NCI-H510A (cell line): ENCODE results near the gene USP28.

Experiments used
- DNase-seq: peaks from one replicate; lab custom pipeline; 2025; lab: John Stamatoyannopoulos, UW

The USP28 gene

DNA sequence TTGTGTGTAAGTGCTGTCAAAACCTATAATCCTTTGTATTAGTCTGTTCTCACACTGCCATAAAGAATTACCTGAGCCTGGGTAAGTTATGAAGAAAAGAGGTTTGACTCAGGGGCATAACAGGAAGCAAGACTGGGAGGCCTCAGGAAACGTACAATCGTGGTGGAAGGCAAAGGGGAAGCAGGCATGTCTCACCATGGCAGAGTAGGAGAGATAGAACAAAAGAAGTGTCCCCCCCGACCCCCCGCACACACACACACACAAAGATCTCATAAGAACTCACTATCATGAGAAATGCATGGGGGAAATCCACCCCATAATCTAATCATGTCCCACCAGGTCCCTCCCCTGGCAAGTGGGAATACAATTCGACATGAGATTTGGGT lies 2.3 kb upstream of the USP28 start:
- no peak for DNase-seq

DNA sequence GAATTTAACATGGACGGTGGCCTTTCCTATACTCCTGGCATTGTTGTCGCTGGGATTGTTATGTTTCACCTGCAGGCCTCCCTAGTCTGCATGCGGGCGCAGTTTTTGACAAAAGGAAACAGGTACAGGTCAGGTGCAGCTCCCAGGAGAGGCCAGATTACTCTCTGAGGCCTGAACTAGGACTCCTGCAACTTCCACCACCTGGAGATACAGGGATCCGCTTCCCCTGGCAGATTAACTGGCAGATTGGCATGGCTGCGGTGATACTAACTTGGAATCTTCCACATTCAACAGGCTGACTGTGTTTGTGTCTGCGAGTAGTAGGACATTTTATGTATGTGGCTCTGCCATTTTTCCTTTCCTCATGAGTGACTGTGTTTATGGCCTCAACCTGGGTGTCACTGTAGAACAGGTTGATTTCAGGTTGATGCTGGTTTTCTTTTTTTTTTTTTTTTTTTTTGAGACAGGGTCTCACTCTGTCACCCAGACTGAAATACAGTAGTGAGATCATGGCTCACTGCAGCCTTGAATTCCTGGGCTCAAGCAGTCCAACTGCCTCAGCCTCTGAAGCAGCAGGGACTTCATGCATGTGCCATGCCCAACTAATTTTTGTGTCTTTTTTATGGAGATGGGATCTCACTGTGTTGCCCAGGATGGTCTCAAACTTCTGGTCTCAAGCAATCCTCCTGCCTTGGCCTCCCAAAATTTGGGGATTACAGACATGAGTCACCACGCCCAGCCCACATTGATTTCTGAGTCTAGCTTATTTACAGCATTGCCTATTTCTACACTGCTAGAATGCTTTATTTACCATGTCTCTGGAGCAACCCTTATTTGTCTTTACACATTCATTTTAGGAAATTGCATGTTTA lies 1.7 kb upstream of the USP28 start:
- DNase-seq: no peak

DNA sequence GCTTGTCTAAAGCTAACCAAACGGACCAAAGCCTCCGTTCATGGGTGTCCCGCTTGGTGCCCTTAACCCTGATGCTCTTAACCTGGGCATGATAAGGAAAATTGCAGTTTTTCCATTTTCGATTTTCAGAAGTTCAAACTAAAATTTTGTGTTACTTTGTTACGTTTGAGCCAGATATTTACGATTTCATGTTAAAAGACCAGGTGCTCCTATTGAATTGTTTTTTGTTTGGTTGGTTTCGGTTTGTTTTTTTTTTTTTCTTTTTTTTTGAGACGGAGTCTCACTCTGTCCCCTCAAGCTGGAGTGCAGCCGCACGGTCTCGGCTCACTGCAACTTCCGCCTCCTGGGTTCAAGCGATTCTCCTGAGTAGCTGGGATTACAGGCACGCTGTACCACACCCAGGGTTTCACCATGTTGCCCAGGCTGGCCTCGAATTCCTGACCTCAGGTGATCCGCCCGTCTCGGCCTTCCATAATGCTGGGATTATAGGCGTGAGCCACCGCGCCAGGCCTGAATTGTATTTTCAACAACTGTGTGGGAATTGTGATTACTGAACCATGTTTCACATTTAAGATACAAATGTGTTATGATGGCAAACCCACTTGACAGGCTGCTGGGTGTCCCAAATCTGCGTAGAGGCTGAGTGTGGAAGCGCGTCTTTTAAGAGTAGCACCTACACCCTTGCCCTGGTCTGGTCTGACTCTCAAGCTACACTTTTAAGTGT lies 864 bp upstream of the USP28 start:
- DNase-seq: no peak

- no peak for DNase-seq
Observed at GRCh38 chr11:113874581-113875233, 665 bp downstream of the USP28 start.

- no peak for DNase-seq
Observed at GRCh38 chr11:113874096-113874495, 1.3 kb downstream of the USP28 start.

DNA sequence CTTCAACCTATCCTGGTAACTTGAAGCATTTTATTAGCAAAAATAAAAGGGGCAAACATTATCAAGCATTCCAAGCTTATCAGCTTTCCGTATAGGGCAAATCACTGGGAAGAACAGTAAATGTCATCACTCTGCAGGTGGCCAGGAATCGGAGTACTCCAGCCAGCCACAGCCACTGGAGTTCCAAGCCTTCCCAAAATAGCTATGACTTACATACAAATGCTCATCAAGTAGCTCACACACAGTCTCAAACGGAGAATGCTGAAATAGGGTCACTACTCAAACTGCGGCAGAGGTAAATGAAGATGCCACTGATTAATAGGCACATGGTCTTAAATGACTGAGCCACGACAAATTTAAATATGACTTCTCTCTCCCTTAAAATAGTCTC lies 2.1 kb downstream of the USP28 start:
- no peak for DNase-seq

- no peak for DNase-seq
Observed at GRCh38 chr11:113871336-113871735, 4.0 kb downstream of the USP28 start.

DNA sequence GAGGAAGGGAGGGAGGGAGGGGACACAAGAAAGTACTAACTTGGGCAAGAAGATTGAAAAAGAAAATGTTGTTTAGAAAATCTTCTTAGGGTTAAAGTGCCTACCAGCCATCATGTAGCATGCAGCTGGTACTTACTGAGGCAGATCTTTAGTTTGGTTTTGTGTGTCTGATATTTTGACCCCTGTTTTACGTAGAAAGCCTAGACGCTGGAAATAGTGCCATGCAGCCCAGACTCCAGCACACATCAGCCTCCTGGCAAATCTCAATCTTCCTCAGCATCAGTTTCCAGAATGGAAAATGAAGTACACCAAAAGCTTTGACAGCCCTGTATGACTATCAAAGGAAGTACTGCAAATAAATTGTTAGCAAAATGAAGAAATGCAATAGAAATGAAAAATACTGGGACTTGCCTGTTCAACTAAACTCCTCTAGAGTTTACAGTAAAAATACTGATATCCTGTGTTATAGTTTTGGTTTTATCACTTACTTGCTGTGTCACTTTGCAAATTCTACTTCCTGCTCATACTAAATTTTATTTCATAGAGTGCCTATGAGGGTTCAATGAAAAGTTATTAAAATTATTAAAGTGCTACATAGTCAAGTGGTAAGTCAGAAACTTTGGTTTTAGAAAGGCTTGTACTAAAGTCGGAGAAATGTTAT lies 7.4 kb downstream of the USP28 start:
- DNase-seq: no peak

GRCh38 chr11:113865873-113866272 lies 9.5 kb downstream of the USP28 start:
- no peak for DNase-seq

- DNase-seq: no peak
Observed at GRCh38 chr11:113864410-113864809, 11.0 kb downstream of the USP28 start.

DNA sequence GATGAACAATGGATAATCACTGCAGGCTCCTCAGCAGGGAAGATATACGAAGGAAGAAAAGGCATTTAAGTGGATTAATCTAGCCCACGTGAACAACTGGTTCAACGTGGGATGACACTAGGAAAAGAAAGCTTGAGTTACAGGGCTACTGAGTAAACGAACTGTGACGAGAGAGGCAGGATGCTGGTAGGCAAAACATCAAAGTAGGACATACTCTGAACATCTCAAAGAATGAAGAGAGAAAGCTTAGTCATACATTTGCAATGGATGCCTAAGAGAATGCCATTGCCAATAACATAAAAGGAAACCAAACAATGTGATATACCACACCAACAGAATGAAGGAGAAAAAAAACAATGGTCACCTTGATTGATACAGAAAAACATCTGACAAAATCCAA lies 12.9 kb downstream of the USP28 start:
- peak; percentile 28 for DNase-seq

DNA sequence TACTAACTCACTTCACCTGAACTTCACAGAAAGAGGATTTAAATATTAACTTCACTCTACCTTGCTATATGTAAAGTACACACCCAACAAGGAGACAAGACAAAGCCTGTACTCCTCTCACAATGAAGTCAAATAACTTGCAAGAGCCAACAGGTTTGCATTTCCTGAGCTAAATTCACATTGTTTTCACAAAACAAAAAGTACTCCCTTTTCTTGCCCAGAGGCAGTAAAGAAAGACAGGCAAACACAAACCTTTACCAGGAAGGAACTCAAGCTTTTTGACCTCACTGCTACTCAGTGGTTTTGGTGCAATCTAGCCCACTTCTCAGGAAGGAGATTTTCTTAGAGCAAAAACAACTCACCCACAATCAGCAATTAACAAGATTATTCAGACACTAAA lies 15.7 kb downstream of the USP28 start:
- DNase-seq: no peak

- DNase-seq: no peak
Observed at GRCh38 chr11:113856966-113857759, 18.2 kb downstream of the USP28 start.

GRCh38 chr11:113855803-113856202 lies 19.6 kb downstream of the USP28 start:
- no peak for DNase-seq

- DNase-seq: no peak
Observed at GRCh38 chr11:113850188-113850587, 25.2 kb downstream of the USP28 start.

- no peak for DNase-seq
Observed at GRCh38 chr11:113849713-113850112, 25.7 kb downstream of the USP28 start.

GRCh38 chr11:113847580-113847979 lies 27.8 kb downstream of the USP28 start:
- DNase-seq: no peak

- no peak for DNase-seq
Observed at GRCh38 chr11:113847111-113847510, 28.3 kb downstream of the USP28 start.

- no peak for DNase-seq
Observed at GRCh38 chr11:113841691-113842090, 33.7 kb downstream of the USP28 start.

GRCh38 chr11:113840932-113841664 lies 34.3 kb downstream of the USP28 start:
- DNase-seq: no peak

- no peak for DNase-seq
Observed at GRCh38 chr11:113839842-113840241, 35.5 kb downstream of the USP28 start.
